Pons (tissue), 1 donor: ENCODE results near the gene AHRR.
"Not testable (repeated sequence)": the region's sequence is repeated elsewhere in the genome, so short reads cannot be mapped to it uniquely, and the experiment has no call there.

Source experiments
- DNase-seq: peaks from one replicate; pipeline ENCODE4 v3.0.0-alpha.2; 2016; ENCODE audit warnings: low spot score

Gene AHRR

GRCh38 chr5:475704-476101 is 154.2 kb downstream of the AHRR start:
- no peak for DNase-seq

DNA sequence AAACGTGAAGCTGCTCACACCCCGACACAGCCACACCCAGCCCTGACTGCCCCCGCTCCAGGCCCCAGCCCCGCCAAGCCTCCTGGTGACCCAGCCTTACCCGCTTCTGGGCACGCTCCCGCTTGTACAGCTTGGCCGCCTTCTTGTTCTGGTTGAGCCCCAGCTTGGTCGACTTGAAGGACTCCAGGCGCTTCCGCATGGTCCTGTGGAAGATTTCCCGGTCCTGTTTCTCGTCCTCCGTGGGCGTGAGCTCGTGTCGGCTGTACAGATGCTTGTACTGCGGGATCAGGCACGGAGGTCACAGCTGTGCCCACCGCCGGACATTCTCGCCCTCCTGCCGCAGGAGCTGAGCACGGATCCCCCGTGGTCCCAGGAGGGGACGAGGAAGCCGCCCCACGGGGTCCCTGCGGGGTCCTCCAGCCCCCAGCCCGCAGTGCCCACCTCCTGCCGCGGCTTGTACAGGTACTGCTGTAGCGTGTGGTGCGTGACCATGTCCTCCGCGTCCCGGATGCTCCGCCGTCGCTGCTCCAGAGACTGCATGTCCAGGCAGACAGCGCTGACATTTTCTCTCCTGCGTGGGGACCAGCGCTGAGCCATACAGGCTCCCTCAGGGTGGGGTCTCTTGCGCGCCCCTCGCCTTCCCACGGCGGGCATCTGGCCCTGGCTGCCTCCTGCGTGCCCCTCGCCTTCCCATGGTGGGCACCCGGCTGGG is 154.7 kb downstream of the AHRR start:
- no peak for DNase-seq

- DNase-seq, result no peak
Measured at GRCh38 chr5:476814-477175, 155.3 kb downstream of the AHRR start.

DNA sequence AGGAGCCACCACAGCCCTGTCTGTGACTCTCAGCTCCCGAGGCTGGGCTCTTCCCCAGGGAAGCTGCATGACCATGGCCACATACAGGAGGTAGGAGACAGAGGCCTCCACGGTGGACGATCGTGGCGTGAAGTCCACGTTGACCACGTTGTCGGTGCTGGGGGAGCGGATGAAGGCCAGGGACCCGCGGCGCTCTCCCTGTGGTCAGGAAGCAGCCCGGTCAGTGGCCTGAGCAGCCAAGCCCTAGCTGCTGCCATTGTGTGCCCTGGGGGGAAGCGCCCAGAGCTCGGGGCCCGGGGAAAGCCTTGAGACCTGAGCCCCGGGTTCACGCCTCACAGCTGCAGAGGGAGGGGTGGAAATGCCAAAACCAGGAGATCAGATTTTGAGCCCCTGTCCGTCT is 155.7 kb downstream of the AHRR start:
- DNase-seq, result no peak

- no peak for DNase-seq
Measured at GRCh38 chr5:477871-478270, 156.4 kb downstream of the AHRR start.

- no peak for DNase-seq
Measured at GRCh38 chr5:478369-478981, 157.0 kb downstream of the AHRR start.

DNA sequence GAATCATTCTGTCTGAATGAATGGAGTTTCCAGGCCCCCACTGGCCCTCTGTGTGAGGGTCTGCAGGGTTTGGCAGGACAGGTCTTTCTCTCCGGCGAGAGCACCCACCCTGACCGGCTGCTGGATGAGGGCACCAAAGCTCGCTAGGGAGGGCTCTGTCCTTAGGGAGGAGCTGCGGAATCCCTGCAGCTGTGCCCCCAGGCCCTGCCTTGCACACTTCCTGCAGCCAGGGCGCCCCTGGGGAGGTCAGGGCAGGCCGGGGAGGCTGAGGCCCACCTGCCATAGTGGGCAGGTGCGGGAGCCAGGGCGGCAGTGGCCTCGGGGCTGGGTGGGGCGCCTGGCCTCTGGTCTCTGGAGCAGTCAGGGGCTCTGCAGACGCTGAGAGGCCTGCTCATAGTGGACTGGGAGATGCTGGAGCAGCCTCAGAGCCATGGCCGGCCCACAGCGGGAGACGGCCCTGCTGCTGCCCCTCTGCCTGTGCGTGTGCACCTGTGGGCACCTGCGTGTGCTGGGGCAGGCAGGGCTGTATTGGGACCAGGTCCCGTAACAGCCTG is 157.5 kb downstream of the AHRR start:
- DNase-seq, result no peak

- DNase-seq, result no peak
Measured at GRCh38 chr5:479566-480319, 158.2 kb downstream of the AHRR start.

GRCh38 chr5:481347-481746 is 159.8 kb downstream of the AHRR start:
- no peak for DNase-seq

- DNase-seq, result no peak
Measured at GRCh38 chr5:482021-482420, 160.5 kb downstream of the AHRR start.

DNA sequence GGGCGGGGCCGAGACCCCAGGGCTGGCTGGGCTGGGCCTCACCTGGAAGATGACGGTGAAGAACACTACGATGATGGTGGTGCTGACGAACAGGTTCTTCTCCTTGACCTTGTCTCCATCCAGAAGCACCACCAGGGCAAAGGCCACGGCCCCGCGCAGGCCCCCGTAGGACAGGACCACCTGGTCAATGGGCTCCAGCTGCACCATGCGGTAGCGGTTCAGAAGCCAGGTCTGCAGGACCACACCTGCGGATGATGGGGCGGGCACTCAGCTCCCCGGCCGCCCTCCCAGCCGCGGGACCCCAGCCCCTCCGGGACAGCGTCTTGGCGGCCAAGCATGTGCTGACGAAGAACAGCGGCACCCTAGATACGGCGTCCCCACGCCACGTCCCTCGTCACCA is 161.0 kb downstream of the AHRR start:
- no peak for DNase-seq

DNA sequence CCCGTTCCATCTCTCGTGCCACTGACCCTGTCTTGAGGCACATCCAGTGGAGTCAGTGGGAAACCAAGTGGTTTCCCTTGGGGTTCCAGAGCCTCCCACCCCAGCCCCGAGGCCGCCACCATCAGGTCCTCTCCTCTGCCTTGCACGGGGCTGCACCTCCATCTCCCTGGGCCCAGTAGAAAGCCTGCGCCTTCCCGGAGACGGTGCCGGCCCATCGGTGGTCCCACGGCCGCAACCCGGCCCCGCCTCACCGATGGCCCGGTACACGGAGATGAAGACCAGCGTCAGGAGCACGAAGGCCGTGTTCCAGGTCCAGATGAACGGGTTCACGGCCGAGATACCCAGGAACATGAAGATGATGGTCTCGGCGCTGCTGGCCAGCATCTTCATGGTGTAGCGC is 161.5 kb downstream of the AHRR start:
- DNase-seq, result no peak

DNA sequence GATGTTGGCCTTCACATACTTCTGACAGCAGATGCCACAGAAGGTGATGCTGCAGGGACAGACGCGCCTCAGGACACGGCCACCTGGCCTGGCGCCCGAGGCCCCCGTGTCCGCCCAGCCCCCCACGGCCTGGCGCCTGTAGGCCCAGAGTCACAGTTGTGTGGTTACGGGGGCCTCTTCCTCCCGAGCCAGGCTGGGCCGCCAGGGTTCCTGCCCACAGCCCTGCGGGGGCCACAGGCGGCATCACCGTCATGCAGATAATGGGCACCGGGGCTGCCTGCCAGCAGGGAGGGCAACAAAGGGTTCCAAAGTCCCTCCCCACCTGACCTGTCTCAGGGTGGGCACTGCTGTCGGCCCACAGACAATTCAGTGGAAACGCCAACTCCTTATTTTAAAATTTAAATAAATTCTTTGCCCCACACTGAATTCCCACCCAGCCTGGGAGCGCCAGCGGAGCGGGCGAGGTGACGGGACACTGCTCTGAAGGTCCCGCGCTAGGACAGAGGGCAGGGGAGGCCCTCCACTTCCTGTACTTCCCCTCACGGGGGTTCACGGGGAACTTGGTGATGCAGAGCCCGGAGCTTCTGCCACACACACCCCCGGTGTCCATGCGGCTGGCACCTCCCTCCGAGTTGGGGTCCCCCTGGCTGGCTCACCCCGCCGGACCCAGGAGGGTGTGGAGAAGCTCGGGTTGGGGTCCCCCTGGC is 162.1 kb downstream of the AHRR start:
- DNase-seq, result no peak

DNA sequence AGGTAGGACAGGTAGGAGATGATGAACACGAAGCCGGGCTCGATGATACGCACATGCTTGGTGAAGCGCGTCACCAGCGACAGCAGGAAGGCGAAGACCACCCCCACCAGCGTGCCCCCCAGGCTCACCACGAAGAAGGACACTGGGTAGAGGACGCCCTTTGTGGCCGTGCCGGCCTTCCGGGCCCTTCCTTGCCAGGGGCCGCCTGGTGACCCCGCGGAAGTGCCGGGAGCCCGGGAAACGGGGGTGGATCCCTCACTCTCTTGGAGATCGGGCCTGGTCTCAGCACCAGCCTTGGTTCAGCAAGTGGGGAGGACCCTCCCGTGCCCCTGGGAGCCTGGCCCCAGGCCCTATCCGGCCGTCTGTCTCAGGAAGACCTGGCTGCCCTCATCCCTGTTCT is 163.0 kb downstream of the AHRR start:
- no peak for DNase-seq

DNA sequence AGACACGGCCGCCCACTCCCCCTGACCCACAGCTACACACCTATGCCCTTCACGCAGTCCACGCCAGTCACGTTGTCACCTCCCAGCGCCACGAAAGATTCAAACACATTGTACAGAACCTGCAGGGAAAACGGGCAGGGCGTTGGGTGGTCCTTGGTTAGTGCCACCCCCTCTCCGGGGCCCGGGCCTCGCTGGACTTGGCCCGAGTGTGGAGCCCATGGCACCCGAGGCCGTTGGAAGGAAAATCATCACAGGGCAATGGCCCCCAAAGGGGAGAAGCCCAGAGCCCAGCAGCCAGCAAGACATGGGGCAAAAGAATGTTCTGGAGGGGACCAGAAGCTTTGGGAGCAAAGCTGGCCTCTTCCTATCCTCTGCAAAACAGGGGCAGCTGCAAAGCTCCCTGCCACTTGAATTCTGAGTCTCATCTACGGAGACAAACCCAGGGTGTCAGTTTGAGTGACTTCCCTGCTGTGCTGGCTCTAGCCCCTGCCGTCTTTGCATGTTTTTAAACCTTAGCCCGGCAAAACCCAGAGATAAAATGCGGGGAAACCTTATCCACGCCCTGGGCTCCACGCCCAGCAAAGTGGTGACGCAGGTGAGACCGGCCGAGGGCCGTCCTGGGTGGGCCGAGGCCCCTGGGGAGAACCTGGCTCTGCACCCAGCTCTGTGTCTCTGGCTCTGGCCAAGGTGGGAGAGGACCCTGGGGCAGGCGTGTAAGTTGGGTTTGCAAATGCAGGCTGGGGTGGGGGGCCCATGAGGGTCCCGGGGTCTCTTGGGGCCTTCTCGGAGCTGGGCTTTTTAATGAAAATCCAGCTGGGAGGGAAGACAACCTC is 163.8 kb downstream of the AHRR start:
- DNase-seq, result no peak

DNA sequence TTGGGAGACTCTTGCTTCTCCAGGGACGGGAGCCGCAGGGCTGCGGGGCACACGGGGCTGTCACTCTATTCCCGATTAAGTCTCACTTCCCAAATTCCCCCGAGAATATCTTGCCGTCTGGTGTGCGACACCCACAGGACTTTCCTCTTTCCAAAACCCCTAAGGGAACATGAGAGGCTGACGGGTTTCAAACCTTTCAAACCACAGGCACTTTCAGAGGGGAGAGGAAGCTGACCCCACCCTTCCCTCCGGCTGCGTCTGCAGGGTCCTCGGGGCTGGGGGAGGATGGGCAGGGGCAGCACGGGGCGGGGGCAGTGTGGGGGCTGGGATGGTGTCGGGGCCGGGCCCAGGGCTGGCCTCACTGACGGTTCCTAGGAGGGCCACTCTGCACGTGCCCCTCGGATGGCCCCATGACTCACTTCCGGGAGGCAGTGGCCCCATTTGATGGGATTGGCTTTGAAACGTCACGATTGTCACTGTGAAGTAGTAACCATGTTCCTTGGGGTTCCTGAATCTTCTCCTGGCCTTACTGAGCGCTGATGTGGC is 164.5 kb downstream of the AHRR start:
- no peak for DNase-seq

DNA sequence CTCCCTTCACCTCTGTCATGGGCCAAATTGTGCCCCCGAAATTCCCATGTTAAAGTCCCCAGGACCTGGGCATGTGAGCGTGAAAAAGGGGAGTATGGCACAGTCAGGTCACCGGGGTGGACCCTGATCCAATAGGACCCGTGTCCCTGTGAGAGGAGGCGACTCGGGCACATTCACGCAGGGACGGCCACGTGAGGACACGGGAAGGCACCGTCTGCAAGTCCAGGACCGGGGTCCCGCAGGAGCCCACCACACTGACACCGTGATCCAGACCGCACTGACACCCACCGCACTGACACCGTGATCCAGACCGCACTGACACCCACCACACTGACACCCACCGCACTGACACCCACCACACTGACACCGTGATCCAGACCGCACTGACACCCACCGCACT is 165.1 kb downstream of the AHRR start:
- not testable (repeated sequence) for DNase-seq
